Upper lobe of left lung (tissue), 6 donors: ENCODE data around the gene TCF7L2. TPM values are rescaled to one million over a fixed set of nuclear protein-coding genes. Genes with fewer than 3 reads are reported as not detected.

Experiments
- ATAC-seq, 2 donors: fragments of 200-7000 bp; cut with Tn5 transposase; one replicate each; pipeline ENCODE4 v1.9.1; 2022; ENCODE audit warnings: mild to moderate bottlenecking in 2 of 2, moderate library complexity in 2 of 2; ENCODE audit not compliant: low FRiP score in 2 of 2
- DNase-seq, 2 donors: peaks; one replicate each; pipeline ENCODE4 v3.0.0-alpha.2; 2019 to 2020
- H3K27ac ChIP-seq, 4 donors: fragments of 200-600 bp; sonication (generic); one replicate each; pipeline ENCODE4 v1.5.1; 2016 to 2019
- H3K27me3 ChIP-seq, 4 donors: fragments of 200-600 bp; sonication (generic); one replicate each; pipeline ENCODE4 v1.5.1; 2017 to 2019
- H3K36me3 ChIP-seq, 4 donors: fragments of 200-600 bp; sonication (generic); one replicate each; pipeline ENCODE4 v1.5.1; 2016 to 2019
- H3K4me1 ChIP-seq, 4 donors: fragments of 200-600 bp; sonication (generic); one replicate each; pipeline ENCODE4 v1.5.1; 2018 to 2019
- H3K4me3 ChIP-seq, 4 donors: fragments of 200-600 bp; sonication (generic); one replicate each; pipeline ENCODE4 v1.5.1; 2017 to 2019; ENCODE audit warnings: mild to moderate bottlenecking in 2 of 4, moderate library complexity in 1 of 4
- H3K9me3 ChIP-seq, 4 donors: fragments of 200-600 bp; sonication (generic); one replicate each; pipeline ENCODE4 v1.5.1; 2018 to 2019
- CTCF ChIP-seq, 6 experiments: fragments of 450-650 bp in 4 of 6; fragments of 200-600 bp in 2 of 6; sonication (generic) in 2 of 6; IDR thresholded peaks; one replicate each; pipeline ENCODE4 v1.5.1; 2016 to 2019; ENCODE audit warnings: antibody characterized with exemption in 6 of 6
- EP300 ChIP-seq, 4 donors: sonication (generic); formaldehyde crosslinking; IDR thresholded peaks; one replicate each; pipeline ENCODE4 v1.5.1; 2017; ENCODE audit warnings: antibody characterized with exemption in 4 of 4, control low read depth in 2 of 4
- POLR2A ChIP-seq, 4 donors: fragments of 450-650 bp; IDR thresholded peaks; one replicate each; pipeline ENCODE4 v1.5.1; 2016 to 2017; ENCODE audit warnings: antibody characterized with exemption in 4 of 4, mild to moderate bottlenecking in 2 of 4
- POLR2AphosphoS5 ChIP-seq, 2 donors: sonication (generic); formaldehyde crosslinking; IDR thresholded peaks; one replicate each; pipeline ENCODE4 v1.5.1; 2017; ENCODE audit warnings: antibody characterized with exemption in 2 of 2
- WGBS, 2 donors: methylation state at CpG; one replicate each; pipeline ENCODE4 v1.1.5; 2017 to 2018; 5-methylcytosine and 5-hydroxymethylcytosine counted together
- total RNA-seq, 6 donors: library from RNA; depleted of rRNA in 4 of 6; stranded (reverse); fragments of >200 nt in 4 of 6; gene quantifications; one replicate each; pipeline versions ENCODE4 v1.1.0 to v1.2.1, GENCODE V29; 2016 to 2021
- donor health status: DM: no; HTN: no; CAD: no; lungs with moderate emphysema.
- donor health status: DM: no; HTN: yes; CAD: no; lungs with severe emphysema.

Gene TCF7L2
- total RNA-seq, 6 donors from 2014 or later = 15.5 to 80.3 (median 48.1) TPM

GRCh38 chr10:113019692-113020474 lies 69.8 kb downstream of the TCF7L2 start:
- 54 to 74% methylated on average over 12 of the region's 12 CpGs for WGBS, 2 donors
- ATAC-seq (no peak), DNase-seq (no peak)
- Histone ChIP-seq H3K4me3 (no peak overlapping the region), H3K4me1 (peaks cover 32 to 53% (median 48%) of the 10 kb centered on the region in 4 donors), H3K27ac (peak overlapping the region in 3 of 4 donors; percentile 11 to 54 (median 48)), H3K36me3 (no peaks in the 10 kb centered on the region), H3K27me3 (no peaks in the 10 kb centered on the region), H3K9me3 (no peaks in the 10 kb centered on the region)
- no peak for TF ChIP-seq EP300 (IDR thresholded peaks at IDR 0.05)
- TF ChIP-seq POLR2AphosphoS5 (IDR thresholded peaks at IDR 0.05) = no peak
- TF ChIP-seq POLR2A (IDR thresholded peaks at IDR 0.05) = no peak
- TF ChIP-seq CTCF (IDR thresholded peaks at IDR 0.05) = no peak

GRCh38 chr10:113020475-113020753 lies 70.4 kb downstream of the TCF7L2 start:
- Histone ChIP-seq H3K4me1 (peaks cover 32 to 53% (median 48%) of the 10 kb centered on the region in 4 donors), H3K36me3 (no peaks in the 10 kb centered on the region), H3K27ac (peak overlapping the region in 3 of 4 donors; percentile 11 to 54 (median 48)), H3K4me3 (no peak overlapping the region), H3K9me3 (no peaks in the 10 kb centered on the region), H3K27me3 (no peaks in the 10 kb centered on the region)
- 67% methylated on average over 2 of the region's 2 CpGs for WGBS, 2 donors
- DNase-seq (peak in 1 of 2 donors; percentile 51), ATAC-seq (peak in 1 of 2 donors; percentile 23)
- TF ChIP-seq POLR2AphosphoS5 (IDR thresholded peaks at IDR 0.05) (no peak), EP300 (IDR thresholded peaks at IDR 0.05) (no peak)

- ATAC-seq = peak in 1 of 2 donors; percentile 37
- peak in 1 of 2 donors; percentile 77 for DNase-seq
- peaks cover 32 to 53% (median 48%) of the 10 kb centered on the region in 4 donors for H3K4me1 ChIP-seq
- 36 to 40% methylated on average over 7 of the region's 7 CpGs for WGBS, 2 donors
- no peaks in the 10 kb centered on the region for H3K36me3 ChIP-seq
- TF ChIP-seq POLR2AphosphoS5 (IDR thresholded peaks at IDR 0.05) (no peak), POLR2A (IDR thresholded peaks at IDR 0.05) (no peak), EP300 (IDR thresholded peaks at IDR 0.05) (no peak)
- H3K27ac ChIP-seq = peak overlapping the region in 2 of 4 donors; percentile 11 to 54
- no peaks in the 10 kb centered on the region for H3K27me3 ChIP-seq
- H3K9me3 ChIP-seq = no peaks in the 10 kb centered on the region
- H3K4me3 ChIP-seq = no peak overlapping the region
Measured at GRCh38 chr10:113020838-113021237, 70.8 kb downstream of the TCF7L2 start.

- Histone ChIP-seq H3K4me3 (no peak overlapping the region), H3K4me1 (peaks cover 32 to 53% (median 48%) of the 10 kb centered on the region in 4 donors), H3K27me3 (no peaks in the 10 kb centered on the region), H3K36me3 (no peaks in the 10 kb centered on the region), H3K27ac (peak overlapping the region in 2 of 4 donors; percentile 3 to 54), H3K9me3 (no peaks in the 10 kb centered on the region)
- TF ChIP-seq POLR2A (IDR thresholded peaks at IDR 0.05) (no peak), EP300 (IDR thresholded peaks at IDR 0.05) (no peak), CTCF (IDR thresholded peaks at IDR 0.05) (no peak), POLR2AphosphoS5 (IDR thresholded peaks at IDR 0.05) (no peak)
- ATAC-seq = no peak
- DNase-seq = no peak
- 64 to 67% methylated on average over 9 of the region's 9 CpGs for WGBS, 2 donors
Measured at GRCh38 chr10:113021268-113022040, 71.4 kb downstream of the TCF7L2 start.

GRCh38 chr10:113022265-113022664 lies 72.2 kb downstream of the TCF7L2 start:
- Histone ChIP-seq H3K27ac (no peak overlapping the region), H3K9me3 (no peaks in the 10 kb centered on the region), H3K27me3 (no peaks in the 10 kb centered on the region), H3K36me3 (no peaks in the 10 kb centered on the region), H3K4me1 (peaks cover 40 to 56% (median 55%) of the 10 kb centered on the region in 4 donors), H3K4me3 (no peak overlapping the region)
- ATAC-seq = no peak
- TF ChIP-seq EP300 (IDR thresholded peaks at IDR 0.05) = no peak
- TF ChIP-seq POLR2A (IDR thresholded peaks at IDR 0.05) = no peak
- TF ChIP-seq CTCF (IDR thresholded peaks at IDR 0.05) = no peak
- TF ChIP-seq POLR2AphosphoS5 (IDR thresholded peaks at IDR 0.05) = no peak
- WGBS, 2 donors = 90 to 91% methylated on average over 7 of the region's 7 CpGs
- DNase-seq = no peak
